Neuronal stem cell (in vitro differentiated cells): ENCODE measurements around the gene GAN.

Experiments
- DNase-seq: peaks from one replicate; pipeline ENCODE4 v3.0.0-alpha.2; 2013; ENCODE audit warnings: low spot score
- H2AFZ ChIP-seq: one replicate; pipeline ENCODE4 v1.6.1; 2013; ENCODE audit warnings: mild to moderate bottlenecking, low read length, inconsistent platforms
- H2AK5ac ChIP-seq: 2 replicates; pipeline ENCODE4 v1.6.1; 2013; ENCODE audit warnings: low read depth, mild to moderate bottlenecking, inconsistent platforms, low read length, moderate library complexity, mixed read lengths
- H2BK120ac ChIP-seq: 2 replicates; pipeline ENCODE4 v1.6.1; 2013; ENCODE audit warnings: low read depth, mild to moderate bottlenecking, inconsistent platforms, low read length, moderate library complexity, mixed read lengths
- H2BK12ac ChIP-seq: one replicate; pipeline ENCODE4 v1.6.1; 2013; ENCODE audit warnings: low read length, inconsistent platforms
- H2BK15ac ChIP-seq: 2 replicates; pipeline ENCODE4 v1.6.1; 2013; ENCODE audit warnings: mild to moderate bottlenecking, low read length, inconsistent platforms, mixed read lengths
- H2BK5ac ChIP-seq: one replicate; pipeline ENCODE4 v1.6.1; 2013; ENCODE audit warnings: inconsistent platforms, mild to moderate bottlenecking, low read length, moderate library complexity
- H3K14ac ChIP-seq: one replicate; pipeline ENCODE4 v1.6.1; 2013; ENCODE audit warnings: low read length, inconsistent platforms
- H3K18ac ChIP-seq: 2 replicates; pipeline ENCODE4 v1.6.1; 2013; ENCODE audit warnings: low read length, inconsistent platforms
- H3K23ac ChIP-seq: 2 replicates; pipeline ENCODE4 v1.6.1; 2013; ENCODE audit warnings: low read depth, mild to moderate bottlenecking, mixed read lengths, low read length, inconsistent platforms; ENCODE audit not compliant: poor library complexity
- H3K27ac ChIP-seq: replicated peaks from 3 replicates; pipeline ENCODE4 v1.5.1; 2013; ENCODE audit warnings: low read length, inconsistent platforms
- H3K27me3 ChIP-seq, 3 experiments: 2 replicates each; pipeline ENCODE4 v1.6.1; 2013; ENCODE audit warnings: low read length in 3 of 3, mild to moderate bottlenecking in 2 of 3, inconsistent platforms in 1 of 3, low read depth in 1 of 3, mixed read lengths in 1 of 3, moderate library complexity in 1 of 3; ENCODE audit not compliant: control insufficient read depth in 3 of 3, insufficient read depth in 3 of 3
- H3K36me3 ChIP-seq, 2 donors: replicated peaks in 1 of 2; 2 replicates each; pipeline ENCODE4 v1.6.1; 2013; ENCODE audit warnings: low read length in 2 of 2; ENCODE audit not compliant: control insufficient read depth in 2 of 2, insufficient read depth in 2 of 2
- H3K4ac ChIP-seq: 2 replicates; pipeline ENCODE4 v1.6.1; 2013; ENCODE audit warnings: inconsistent platforms, mild to moderate bottlenecking, low read length, moderate library complexity
- H3K4me1 ChIP-seq, 2 donors: 1 replicate in 1 of 2; 2 replicates in 1 of 2; pipeline ENCODE4 v1.6.1; 2013; ENCODE audit warnings: low read length in 2 of 2, low read depth in 1 of 2; ENCODE audit not compliant: control insufficient read depth in 2 of 2, insufficient read depth in 1 of 2
- H3K4me2 ChIP-seq: one replicate; pipeline ENCODE4 v1.6.1; 2013; ENCODE audit warnings: mild to moderate bottlenecking, low read length, inconsistent platforms; ENCODE audit not compliant: insufficient read depth, poor library complexity, severe bottlenecking
- H3K4me3 ChIP-seq, 2 donors: 2 replicates each; pipeline ENCODE4 v1.5.1; 2013; ENCODE audit warnings: low read length in 2 of 2, mild to moderate bottlenecking in 2 of 2, inconsistent platforms in 1 of 2, moderate library complexity in 1 of 2
- H3K79me1 ChIP-seq: one replicate; pipeline ENCODE4 v1.6.1; 2013; ENCODE audit warnings: low read depth, mild to moderate bottlenecking, inconsistent platforms, low read length, moderate library complexity
- H3K9ac ChIP-seq: one replicate; pipeline ENCODE4 v1.6.1; 2013; ENCODE audit warnings: mild to moderate bottlenecking, low read depth, low read length, inconsistent platforms; ENCODE audit not compliant: poor library complexity
- H3K9me3 ChIP-seq, 2 donors: replicated peaks in 1 of 2; 2 replicates each; pipeline versions ENCODE3 to v1.6.1; 2013; ENCODE audit warnings: low read length in 2 of 2, mild to moderate bottlenecking in 2 of 2, inconsistent platforms in 1 of 2, low read depth in 1 of 2, mixed read lengths in 1 of 2, moderate library complexity in 1 of 2; ENCODE audit not compliant: control insufficient read depth in 2 of 2, insufficient read depth in 1 of 2
- H4K8ac ChIP-seq: one replicate; pipeline ENCODE4 v1.6.1; 2013; ENCODE audit warnings: low read depth, mild to moderate bottlenecking, inconsistent platforms, low read length, moderate library complexity
- H4K91ac ChIP-seq: one replicate; pipeline ENCODE4 v1.6.1; 2013; ENCODE audit warnings: low read length, low read depth, mild to moderate bottlenecking, inconsistent platforms; ENCODE audit not compliant: poor library complexity
- WGBS, 2 donors: extraction: QIAGEN DNeasy Blood & Tissue Kit; methylation state at CpG; one replicate each; pipeline ENCODE4 v1.1.7; 2013; ENCODE audit warnings: missing lambda C conversion rate in 2 of 2, mixed read lengths in 1 of 2; ENCODE audit not compliant: insufficient read length in 2 of 2, insufficient replicate concordance in 1 of 2; ENCODE audit errors: extremely low coverage in 2 of 2; 5-methylcytosine and 5-hydroxymethylcytosine counted together

GAN gene

GRCh38 chr16:81319221-81319912, 4.6 kb downstream of the GAN start:
- H4K91ac ChIP-seq: no peak overlapping the region
- H3K79me1 ChIP-seq: peaks cover 2% of the 10 kb centered on the region
- H2AFZ ChIP-seq: no peak overlapping the region
- no CpG with 5 or more reads among the region's 6 CpGs for WGBS, 2 donors
- no peaks in the 10 kb centered on the region for H3K36me3 ChIP-seq
- H3K9me3 ChIP-seq: no peaks in the 10 kb centered on the region
- no peak overlapping the region for H2BK12ac ChIP-seq
- no peak overlapping the region for H2BK5ac ChIP-seq
- H2AK5ac ChIP-seq: no peak overlapping the region
- H2BK15ac ChIP-seq: no peak overlapping the region
- H3K9ac ChIP-seq: no peak overlapping the region
- no peak overlapping the region for H3K27ac ChIP-seq
- no peak overlapping the region for H4K8ac ChIP-seq
- no peak overlapping the region for H3K23ac ChIP-seq
- H3K18ac ChIP-seq: no peak overlapping the region
- DNase-seq: no peak
- H2BK120ac ChIP-seq: no peak overlapping the region
- H3K4me2 ChIP-seq: no peak overlapping the region
- H3K4me1 ChIP-seq: peaks cover 0 to 2% of the 10 kb centered on the region in 2 donors
- H3K4ac ChIP-seq: no peak overlapping the region
- no peak overlapping the region for H3K4me3 ChIP-seq
- no peaks in the 10 kb centered on the region for H3K27me3 ChIP-seq
- H3K14ac ChIP-seq: no peak overlapping the region

DNA sequence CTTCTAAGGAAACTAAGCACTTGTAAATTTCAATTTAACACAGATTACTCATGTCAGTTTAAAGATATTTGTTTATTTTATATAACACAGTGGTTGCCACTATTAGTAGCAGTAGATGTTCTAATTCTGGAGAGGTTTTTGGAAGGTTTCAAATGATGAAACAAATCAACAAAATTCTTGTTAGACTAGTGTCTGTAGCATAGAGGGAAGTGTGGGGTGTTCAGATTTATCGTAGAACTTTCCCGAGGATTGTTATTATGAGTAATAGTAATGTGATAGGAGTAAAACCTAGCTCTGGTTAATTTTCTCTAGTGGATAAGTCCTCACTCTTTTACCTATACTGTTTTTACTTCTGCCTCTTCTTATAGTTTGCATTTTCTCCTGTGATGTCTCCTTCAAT, 6.3 kb downstream of the GAN start:
- no peak overlapping the region for H3K4ac ChIP-seq
- no peak overlapping the region for H3K4me2 ChIP-seq
- no peak for DNase-seq
- H3K18ac ChIP-seq: no peak overlapping the region
- H3K27me3 ChIP-seq: no peaks in the 10 kb centered on the region
- H4K91ac ChIP-seq: no peak overlapping the region
- H3K9me3 ChIP-seq: no peaks in the 10 kb centered on the region
- no CpG with 5 or more reads among the region's 2 CpGs for WGBS, 2 donors
- H3K23ac ChIP-seq: no peak overlapping the region
- no peak overlapping the region for H3K27ac ChIP-seq
- no peak overlapping the region for H2BK15ac ChIP-seq
- H2BK12ac ChIP-seq: no peak overlapping the region
- no peak overlapping the region for H3K9ac ChIP-seq
- no peaks in the 10 kb centered on the region for H3K36me3 ChIP-seq
- H2BK5ac ChIP-seq: no peak overlapping the region
- H2AK5ac ChIP-seq: no peak overlapping the region
- no peak overlapping the region for H4K8ac ChIP-seq
- no peak overlapping the region for H2BK120ac ChIP-seq
- no peaks in the 10 kb centered on the region for H3K79me1 ChIP-seq
- H2AFZ ChIP-seq: no peak overlapping the region
- H3K14ac ChIP-seq: no peak overlapping the region
- H3K4me1 ChIP-seq: peaks cover 0 to 2% of the 10 kb centered on the region in 2 donors
- no peak overlapping the region for H3K4me3 ChIP-seq

GRCh38 chr16:81321536-81321935, 6.8 kb downstream of the GAN start:
- Histone ChIP-seq H3K9ac (no peak overlapping the region), H3K79me1 (no peaks in the 10 kb centered on the region), H2BK5ac (no peak overlapping the region), H3K4me2 (no peak overlapping the region), H4K8ac (no peak overlapping the region), H3K23ac (no peak overlapping the region), H2BK12ac (no peak overlapping the region), H3K4me3 (no peak overlapping the region), H3K4ac (no peak overlapping the region), H2BK15ac (no peak overlapping the region), H3K9me3 (no peaks in the 10 kb centered on the region), H2BK120ac (no peak overlapping the region), H3K18ac (no peak overlapping the region), H3K27ac (no peak overlapping the region), H3K14ac (no peak overlapping the region), H3K36me3 (no peaks in the 10 kb centered on the region), H2AFZ (no peak overlapping the region), H3K4me1 (peaks cover 0 to 2% of the 10 kb centered on the region in 2 donors), H3K27me3 (no peaks in the 10 kb centered on the region), H4K91ac (no peak overlapping the region), H2AK5ac (no peak overlapping the region)
- WGBS, 2 donors: 100% methylated on average over 1 of the region's 5 CpGs; no CpG with 5 or more reads in 1 of the 2 donors
- no peak for DNase-seq

- Histone ChIP-seq H3K23ac (no peak overlapping the region), H4K91ac (no peak overlapping the region), H2AK5ac (no peak overlapping the region), H3K79me1 (no peaks in the 10 kb centered on the region), H2AFZ (no peak overlapping the region), H2BK5ac (no peak overlapping the region), H2BK120ac (no peak overlapping the region), H3K4me3 (no peak overlapping the region), H3K9ac (no peak overlapping the region), H2BK12ac (no peak overlapping the region), H3K18ac (no peak overlapping the region), H4K8ac (no peak overlapping the region), H3K27me3 (no peaks in the 10 kb centered on the region), H2BK15ac (no peak overlapping the region), H3K4ac (no peak overlapping the region), H3K4me1 (peaks cover 2 to 7% of the 10 kb centered on the region in 2 donors), H3K36me3 (no peaks in the 10 kb centered on the region), H3K14ac (no peak overlapping the region), H3K4me2 (no peak overlapping the region), H3K9me3 (no peaks in the 10 kb centered on the region), H3K27ac (no peak overlapping the region)
- no CpG with 5 or more reads among the region's 6 CpGs for WGBS, 2 donors
- DNase-seq: no peak
These were observed 10.0 kb downstream of the GAN start for GRCh38 chr16:81324808-81325207.
